HCT116 (cell line): Measurements from ENCODE around the gene FARSA. TPM values are rescaled to one million over a fixed set of nuclear protein-coding genes. Genes with fewer than 3 reads are reported as not detected.

ENCODE experiments used
- ATAC-seq: fragments of 200-7000 bp; cut with Tn5 transposase; 2 replicates; pipeline ENCODE4 v1.9.1; 2020; ENCODE audit warnings: mild to moderate bottlenecking, moderate library complexity
- BruUV-seq: library from RNA; stranded (reverse); fragments of 400-500 nt; replicated peaks from 2 replicates; lab custom pipeline; 2021; lab: Mats Ljungman, UMichigan
- CTCF ChIA-PET: fragments of 300-600 bp; sonication (Branson Sonifier 250); formaldehyde crosslinking; loops from one replicate; lab custom pipeline; 2021; ENCODE audit warnings: antibody characterized with exemption; lab: Charles Lee
- POLR2A ChIA-PET: fragments of 300-600, 350-600 bp; sonication (Branson Sonifier 250); formaldehyde crosslinking; loops from one replicate; lab custom pipeline; 2021; ENCODE audit warnings: antibody characterized with exemption; lab: Charles Lee
- RAD21 ChIA-PET, 2 experiments: fragments of 300-600 bp; sonication (Branson Sonifier 250); formaldehyde crosslinking; loops; one replicate each; lab custom pipeline; 2023; ENCODE audit warnings: low total read pairs in 2 of 2; ENCODE audit not compliant: uncharacterized antibody in 2 of 2, unreplicated experiment in 2 of 2, low non-redundant PET in 1 of 2; lab: Charles Lee
- DNase-seq: peaks from one replicate; pipeline ENCODE4 v3.0.0-alpha.2; 2010; ENCODE audit warnings: low read depth, low spot score
- H2AFZ ChIP-seq: fragments of 200-600 bp; shearing (Covaris generic), sonication (generic); 2 replicates; pipeline ENCODE4 v1.6.1; 2017; ENCODE audit warnings: low read depth, mixed run types, mixed read lengths, antibody characterized with exemption, low read length; ENCODE audit not compliant: poor library complexity, severe bottlenecking
- H3K27ac ChIP-seq: 2 replicates; pipeline ENCODE4 v1.5.1; 2012; ENCODE audit warnings: low read depth, low read length
- H3K27me3 ChIP-seq: fragments of 200-600 bp; sonication (generic); 2 replicates; pipeline ENCODE4 v1.6.1; 2016; ENCODE audit warnings: mixed run types, low read length, mixed read lengths; ENCODE audit not compliant: insufficient read depth
- H3K36me3 ChIP-seq, 2 experiments: fragments of 200-500 bp in 1 of 2; fragments of 200-600 bp in 1 of 2; sonication (Bioruptor generic) in 1 of 2; sonication (generic) in 1 of 2; 2 replicates each; pipeline versions ENCODE4 v1.5.1 to v1.6.1; 2014 to 2016; ENCODE audit warnings: low read length in 2 of 2, inconsistent platforms in 1 of 2, mixed read lengths in 1 of 2, mixed run types in 1 of 2; ENCODE audit not compliant: insufficient read depth in 2 of 2, control insufficient read depth in 1 of 2
- H3K4me1 ChIP-seq, 2 experiments: fragments of 200-600 bp in 1 of 2; sonication (generic) in 1 of 2; 2 replicates each; pipeline versions ENCODE4 v1.5.1 to v1.6.1; 2012 to 2017; ENCODE audit warnings: low read length in 2 of 2, inconsistent platforms in 1 of 2, mild to moderate bottlenecking in 1 of 2, mixed read lengths in 1 of 2, mixed run types in 1 of 2, moderate library complexity in 1 of 2; ENCODE audit not compliant: insufficient read depth in 2 of 2, control insufficient read depth in 1 of 2
- H3K4me2 ChIP-seq: fragments of 200-600 bp; sonication (generic); 2 replicates; pipeline ENCODE4 v1.6.1; 2017; ENCODE audit warnings: mixed run types, low read length, mixed read lengths
- H3K4me3 ChIP-seq, 2 experiments: fragments of 200-600 bp in 1 of 2; sonication (generic) in 1 of 2; replicated peaks in 1 of 2; 2 replicates each; pipeline ENCODE4 v1.5.1; 2011 to 2016; ENCODE audit warnings: low read length in 2 of 2, control low read depth in 1 of 2, low read depth in 1 of 2, mild to moderate bottlenecking in 1 of 2, mixed read lengths in 1 of 2, mixed run types in 1 of 2
- H3K79me2 ChIP-seq: fragments of 200-600 bp; sonication (generic); 2 replicates; pipeline ENCODE4 v1.6.1; 2017; ENCODE audit warnings: mild to moderate bottlenecking, mixed run types, low read length, moderate library complexity, mixed read lengths; ENCODE audit not compliant: insufficient read depth
- H3K9ac ChIP-seq: fragments of 200-600 bp; sonication (generic); 2 replicates; pipeline ENCODE4 v1.6.1; 2016; ENCODE audit warnings: low read length, mixed read lengths
- H3K9me2 ChIP-seq: fragments of 200-600 bp; sonication (generic), shearing (Covaris generic); 2 replicates; pipeline ENCODE4 v1.6.1; 2017; ENCODE audit warnings: mixed run types, mild to moderate bottlenecking, moderate library complexity; ENCODE audit not compliant: insufficient read depth
- H3K9me3 ChIP-seq, 2 experiments: fragments of 200-500 bp in 1 of 2; fragments of 200-600 bp in 1 of 2; sonication (Bioruptor generic) in 1 of 2; sonication (generic) in 1 of 2; 2 replicates each; pipeline ENCODE4 v1.6.1; 2014 to 2017; ENCODE audit warnings: low read length in 2 of 2, mixed read lengths in 2 of 2, inconsistent platforms in 1 of 2, low read depth in 1 of 2, mild to moderate bottlenecking in 1 of 2, mixed run types in 1 of 2, moderate library complexity in 1 of 2; ENCODE audit not compliant: control insufficient read depth in 1 of 2, insufficient read depth in 1 of 2
- H4K20me1 ChIP-seq: fragments of 200-600 bp; sonication (generic), shearing (Covaris generic); 2 replicates; pipeline ENCODE4 v1.6.1; 2017; ENCODE audit warnings: mixed run types, mild to moderate bottlenecking, moderate library complexity; ENCODE audit not compliant: insufficient read depth
- ATF3 ChIP-seq: IDR thresholded peaks from 2 replicates; pipeline ENCODE4 v1.6.1; 2012
- CEBPB ChIP-seq: IDR thresholded peaks from 2 replicates; pipeline ENCODE4 v1.6.1; 2012; ENCODE audit warnings: low read depth
- CTCF ChIP-seq, 3 experiments: fragments of 200-600 bp in 1 of 3; sonication (generic) in 1 of 3; IDR thresholded peaks in 2 of 3; conservative IDR thresholded peaks in 1 of 3; 2 replicates each; pipeline ENCODE4 v1.5.1; 2012 to 2017; ENCODE audit warnings: low read depth in 2 of 3, low read length in 2 of 3, antibody characterized with exemption in 1 of 3, borderline replicate concordance in 1 of 3, control low read depth in 1 of 3, mild to moderate bottlenecking in 1 of 3, mixed read lengths in 1 of 3, mixed run types in 1 of 3, moderate library complexity in 1 of 3; ENCODE audit not compliant: insufficient read depth in 1 of 3
- ELF1 ChIP-seq: IDR thresholded peaks from 2 replicates; pipeline ENCODE4 v1.6.1; 2012; ENCODE audit warnings: low read depth, borderline replicate concordance
- EZH2 ChIP-seq: fragments of 200-600 bp; sonication (generic); IDR thresholded peaks from 2 replicates; pipeline ENCODE4 v1.6.1; 2017; ENCODE audit warnings: antibody characterized with exemption, mixed run types
- FOSL1 ChIP-seq: IDR thresholded peaks from 2 replicates; pipeline ENCODE4 v1.6.1; 2012; ENCODE audit warnings: low read depth
- JUND ChIP-seq: IDR thresholded peaks from 2 replicates; pipeline ENCODE4 v1.6.1; 2012
- MAX ChIP-seq: IDR thresholded peaks from 2 replicates; pipeline ENCODE4 v1.6.1; 2012
- RAD21 ChIP-seq: IDR thresholded peaks from 2 replicates; pipeline ENCODE4 v1.6.1; 2012; ENCODE audit warnings: low read depth, mild to moderate bottlenecking
- REST ChIP-seq: IDR thresholded peaks from 2 replicates; pipeline ENCODE4 v1.6.1; 2012; ENCODE audit warnings: low read depth
- YY1 ChIP-seq: IDR thresholded peaks from 2 replicates; pipeline ENCODE4 v1.6.1; 2011; ENCODE audit warnings: low read length, low read depth, moderate library complexity, mild to moderate bottlenecking; ENCODE audit not compliant: insufficient replicate concordance; ENCODE audit errors: extremely low read depth
- ZBTB33 ChIP-seq: IDR thresholded peaks from 2 replicates; pipeline ENCODE4 v1.6.1; 2011; ENCODE audit warnings: mild to moderate bottlenecking, low read length, moderate library complexity; ENCODE audit not compliant: insufficient replicate concordance; ENCODE audit errors: extremely low read depth
- ZFX ChIP-seq: fragments of 450-650 bp; IDR thresholded peaks from 2 replicates; pipeline ENCODE4 v1.6.1; 2017
- ZNF274 ChIP-seq: fragments of 200-500 bp; sonication (Bioruptor generic); IDR thresholded peaks from 2 replicates; pipeline ENCODE4 v1.6.1; 2014; ENCODE audit warnings: mild to moderate bottlenecking, low read depth, low read length, inconsistent platforms
- intact Hi-C: fragments of 100-400 bp; cut with micrococcal nuclease; formaldehyde crosslinking; loops from 2 replicates; pipeline ENCODE4 v1.10.0; 2022
- total RNA-seq: library from RNA; stranded (reverse); gene quantifications from one replicate; pipeline ENCODE4 v1.2.1, GENCODE V29; 2021; ENCODE audit not compliant: unreplicated experiment

Gene FARSA
- total RNA-seq, 1 experiment from 2014 or later: 129 TPM

GRCh38 chr19:12969292-12969988 lies 35.9 kb upstream of the FARSA start, which contains the start of gene DAND5:
Gene DAND5, plus strand, starts transcription at chr19:12969576. Its CDS starts 85 bp downstream, at chr19:12969661.
- no peak within 1 kb of the TSS for H3K9ac ChIP-seq
- no peak for DNase-seq
- H2AFZ ChIP-seq: no peak within 1 kb of the TSS
- H4K20me1 ChIP-seq: no peaks in the 10 kb centered on the region
- H3K4me2 ChIP-seq: no peak within 1 kb of the TSS
- ChIA-PET POLR2A (no interaction called here), RAD21 (no interaction called here), CTCF (interaction anchor here (1.2 kb wide), 2 partner anchors 9 to 124 kb away, joined by 3 read pairs; no protein-coding TSS in a partner anchor)
- no TSS peak for BruUV-seq
- no peaks in the 10 kb centered on the region for H3K27me3 ChIP-seq
- no peak within 1 kb of the TSS for H3K27ac ChIP-seq
- H3K9me3 ChIP-seq: no peaks in the 10 kb centered on the region
- H3K36me3 ChIP-seq: no peaks in the 10 kb centered on the region
- intact Hi-C loops: no loop called here
- peaks cover 3 to 22% of the 10 kb centered on the region in 2 experiments; a peak in 3 of 4 replicates for H3K4me1 ChIP-seq
- no peaks in the 10 kb centered on the region for H3K79me2 ChIP-seq
- no peaks in the 10 kb centered on the region for H3K9me2 ChIP-seq
- H3K4me3 ChIP-seq: no peak within 1 kb of the TSS
- ATAC-seq: no peak
- TF ChIP-seq ZNF274 (no peak), REST (no peak), ZFX (no peak), FOSL1 (no peak), CTCF (IDR thresholded peaks at IDR 0.05 in 2 of 3, conservative IDR thresholded peaks at IDR 0.05 in 1 of 3; ENCODE audit: borderline replicate concordance in 1 of 3, insufficient read depth in 1 of 3, low read depth in 2 of 3, low read length in 2 of 3) (no peak), YY1 (no peak), ATF3 (no peak), EZH2 (no peak), JUND (no peak), ZBTB33 (no peak), ELF1 (no peak), CEBPB (no peak), RAD21 (no peak), MAX (no peak)
